GM23248 (cell line): Measurements from ENCODE around the gene GLE1. TPM values are rescaled to one million over a fixed set of nuclear protein-coding genes. Genes with fewer than 3 reads are reported as not detected.

ENCODE experiments used
- DNase-seq: peaks from one replicate; pipeline ENCODE4 v3.0.0-alpha.2; 2015
- H2AFZ ChIP-seq: fragments of 200-600 bp; sonication (generic); 2 replicates; pipeline ENCODE4 v1.6.1; 2016; ENCODE audit warnings: antibody characterized with exemption
- H3F3A ChIP-seq: fragments of 200-600 bp; sonication (generic); 2 replicates; pipeline ENCODE4 v1.6.1; 2016; ENCODE audit warnings: mild to moderate bottlenecking, antibody characterized with exemption, mixed run types; ENCODE audit not compliant: insufficient read depth
- H3K27ac ChIP-seq: fragments of 200-600 bp; sonication (generic); 2 replicates; pipeline ENCODE4 v1.5.1; 2016; ENCODE audit warnings: mild to moderate bottlenecking
- H3K27me3 ChIP-seq: fragments of 200-600 bp; sonication (generic); replicated peaks from 2 replicates; pipeline ENCODE4 v1.6.1; 2016; ENCODE audit warnings: mild to moderate bottlenecking; ENCODE audit not compliant: insufficient read depth
- H3K36me3 ChIP-seq: fragments of 200-600 bp; sonication (generic); 2 replicates; pipeline ENCODE4 v1.6.1; 2016; ENCODE audit warnings: low read depth, mild to moderate bottlenecking
- H3K4me1 ChIP-seq: fragments of 200-600 bp; sonication (generic); 2 replicates; pipeline ENCODE4 v1.6.1; 2016; ENCODE audit warnings: mild to moderate bottlenecking; ENCODE audit not compliant: insufficient read depth
- H3K4me2 ChIP-seq: fragments of 200-600 bp; sonication (generic); one replicate; pipeline ENCODE4 v1.6.1; 2016; ENCODE audit warnings: mild to moderate bottlenecking; ENCODE audit not compliant: unreplicated experiment
- H3K4me3 ChIP-seq: fragments of 200-600 bp; sonication (generic); 2 replicates; pipeline ENCODE4 v1.5.1; 2016; ENCODE audit warnings: mild to moderate bottlenecking
- H3K79me2 ChIP-seq: fragments of 200-600 bp; sonication (generic); 2 replicates; pipeline ENCODE4 v1.6.1; 2016; ENCODE audit warnings: mild to moderate bottlenecking; ENCODE audit not compliant: insufficient read depth
- H3K9ac ChIP-seq: fragments of 200-600 bp; sonication (generic); 2 replicates; pipeline ENCODE4 v1.6.1; 2016; ENCODE audit warnings: mild to moderate bottlenecking
- H3K9me2 ChIP-seq: fragments of 200-600 bp; sonication (generic); 2 replicates; pipeline ENCODE4 v1.6.1; 2016; ENCODE audit warnings: mixed run types, mild to moderate bottlenecking, moderate library complexity; ENCODE audit not compliant: insufficient read depth
- H3K9me3 ChIP-seq: fragments of 200-600 bp; sonication (generic); one replicate; pipeline ENCODE4 v1.6.1; 2017; ENCODE audit warnings: low read depth
- H4K20me1 ChIP-seq: fragments of 200-600 bp; sonication (generic); 2 replicates; pipeline ENCODE4 v1.6.0; 2016; ENCODE audit not compliant: insufficient read depth
- EZH2 ChIP-seq: fragments of 200-600 bp; sonication (generic); IDR thresholded peaks from 2 replicates; pipeline ENCODE4 v1.6.1; 2018; ENCODE audit warnings: antibody characterized with exemption, mild to moderate bottlenecking; ENCODE audit not compliant: insufficient read depth, poor library complexity, severe bottlenecking
- EZH2phosphoT487 ChIP-seq: fragments of 200-600 bp; sonication (generic); IDR thresholded peaks from 2 replicates; pipeline ENCODE4 v1.6.1; 2018; ENCODE audit warnings: antibody characterized with exemption, moderate library complexity, mild to moderate bottlenecking, low read depth; ENCODE audit not compliant: insufficient read depth
- WGBS, 2 experiments: methylation state at CpG; one replicate each; pipeline ENCODE4 v1.1.6; 2015 to 2017; ENCODE audit warnings: low lambda C conversion rate in 2 of 2, low coverage in 1 of 2; ENCODE audit errors: missing lambda C conversion rate in 2 of 2; 5-methylcytosine and 5-hydroxymethylcytosine counted together
- in situ Hi-C: fragments of 300-500 bp; cut with MboI; formaldehyde crosslinking; loops from 2 replicates; pipeline ENCODE4 v1.15.0; 2020
- polyA plus RNA-seq: library from polyadenylated mRNA; unstranded; fragments of >200 nt; fragmentation: Nextera tagmentation; extraction: Ambion mirVana; gene quantifications from 2 replicates; pipeline ENCODE4 v1.2.1, GENCODE V29; 2016
- small RNA-seq: library from RNA; depleted of rRNA; stranded (forward); fragments of <200 nt; gene quantifications from one replicate; pipeline ENCODE3, GENCODE V24; 2014; ENCODE audit warnings: low read depth, low replicate concordance
- total RNA-seq: library from RNA; depleted of rRNA; stranded (reverse); fragments of >200 nt; shearing (Covaris generic); gene quantifications from 2 replicates; pipeline ENCODE4 v1.2.3, GENCODE V29; 2014; rRNA removed

GLE1 gene
- total and polyA plus RNA-seq, 2 experiments from 2014 or later, result 18.1 to 27.1 TPM

- Histone ChIP-seq H4K20me1 (no peaks in the 10 kb centered on the region), H3K79me2 (peaks cover 11% of the 10 kb centered on the region; the same call in 1 of the 2 replicates), H3K36me3 (peaks cover 81% of the 10 kb centered on the region), H3K4me1 (no peaks in the 10 kb centered on the region), H3K9me3 (no peaks in the 10 kb centered on the region), H3K27me3 (no peaks in the 10 kb centered on the region), H3K9me2 (no peaks in the 10 kb centered on the region), H3K4me3 (no peak overlapping the region), H3K9ac (no peak overlapping the region), H3F3A (peaks cover 29% of the 10 kb centered on the region), H3K27ac (no peak overlapping the region), H3K4me2 (no peak overlapping the region), H2AFZ (no peak overlapping the region)
- TF ChIP-seq EZH2phosphoT487 (no peak), EZH2 (no peak)
- WGBS, 2 experiments, result 92 to 93% methylated on average over 11 of the region's 11 CpGs
- no peak for DNase-seq
- in situ Hi-C loops, result no loop called here
Observed at GRCh38 chr9:128588581-128589233, 84.2 kb downstream of the GLE1 start.

Small RNA genes lying within 50 kb of the gene (small RNA-seq; reads per million reads assigned to genes)
- not detected for gene RNU7-171P

Other genes starting within 250 kb of the GLE1 start
- 116 and 121 TPM in 2 replicates for gene GOLGA2, start 228.7 kb upstream of the GLE1 start, total RNA-seq
- 32.9 and 35.1 TPM in 2 replicates for gene GOLGA2, start 228.7 kb upstream of the GLE1 start, polyA plus RNA-seq
- gene SWI5, start 228.4 kb upstream of the GLE1 start, total RNA-seq, result 32.8 and 43.3 TPM in 2 replicates
- gene SWI5, start 228.4 kb upstream of the GLE1 start, polyA plus RNA-seq, result 60.7 and 64.9 TPM in 2 replicates
- 10.0 and 13.8 TPM in 2 replicates for gene TRUB2, start 182.3 kb upstream of the GLE1 start, total RNA-seq
- 30.3 and 33.2 TPM in 2 replicates for gene TRUB2, start 182.3 kb upstream of the GLE1 start, polyA plus RNA-seq
- gene COQ4, start 181.9 kb upstream of the GLE1 start, total RNA-seq, result 29.1 and 46.8 TPM in 2 replicates
- gene COQ4, start 181.9 kb upstream of the GLE1 start, polyA plus RNA-seq, result 34.1 and 36.0 TPM in 2 replicates
- 22.9 and 30.9 TPM in 2 replicates for gene SLC27A4, start 164.2 kb upstream of the GLE1 start, total RNA-seq
- gene SLC27A4, start 164.2 kb upstream of the GLE1 start, polyA plus RNA-seq, result 11.8 and 12.3 TPM in 2 replicates
- gene URM1, start 133.3 kb upstream of the GLE1 start, total RNA-seq, result 39.2 and 59.2 TPM in 2 replicates
- gene URM1, start 133.3 kb upstream of the GLE1 start, polyA plus RNA-seq, result 60.9 and 64.4 TPM in 2 replicates
- gene CERCAM, start 83.9 kb upstream of the GLE1 start, total RNA-seq, result 474 and 525 TPM in 2 replicates
- 596 and 633 TPM in 2 replicates for gene CERCAM, start 83.9 kb upstream of the GLE1 start, polyA plus RNA-seq
- 29.5 and 37.9 TPM in 2 replicates for gene ODF2, start 48.7 kb upstream of the GLE1 start, total RNA-seq
- 32.1 and 34.8 TPM in 2 replicates for gene ODF2, start 48.7 kb upstream of the GLE1 start, polyA plus RNA-seq
- 275 and 287 TPM in 2 replicates for gene SPTAN1, start 47.9 kb downstream of the GLE1 start, total RNA-seq
- 139 and 144 TPM in 2 replicates for gene SPTAN1, start 47.9 kb downstream of the GLE1 start, polyA plus RNA-seq
- 64.5 and 93.1 TPM in 2 replicates for gene DYNC2I2, start 152.1 kb downstream of the GLE1 start, total RNA-seq
- 58.8 and 60.8 TPM in 2 replicates for gene DYNC2I2, start 152.1 kb downstream of the GLE1 start, polyA plus RNA-seq
- gene SET, start 184.5 kb downstream of the GLE1 start, total RNA-seq, result 263 and 283 TPM in 2 replicates
- gene SET, start 184.5 kb downstream of the GLE1 start, polyA plus RNA-seq, result 175 and 183 TPM in 2 replicates
- 0.89 and 2.1 TPM in 2 replicates for gene PKN3, start 197.8 kb downstream of the GLE1 start, total RNA-seq
- 0.68 and 0.95 TPM in 2 replicates for gene PKN3, start 197.8 kb downstream of the GLE1 start, polyA plus RNA-seq
- 48.1 and 65.1 TPM in 2 replicates for gene ZDHHC12, start 219.4 kb downstream of the GLE1 start, total RNA-seq
- 41.6 and 44.0 TPM in 2 replicates for gene ZDHHC12, start 219.4 kb downstream of the GLE1 start, polyA plus RNA-seq